ENCODE data around the gene UBR7. TPM values are rescaled to one million over a fixed set of nuclear protein-coding genes. Genes with fewer than 3 reads are reported as not detected.
A peak's percentile ranks its signal among the peaks of the same experiment; 100 is the strongest.

UBR7 gene
- total and polyA plus RNA-seq, 2 experiments from 2014 or later: 24.0 to 28.7 TPM

DNA sequence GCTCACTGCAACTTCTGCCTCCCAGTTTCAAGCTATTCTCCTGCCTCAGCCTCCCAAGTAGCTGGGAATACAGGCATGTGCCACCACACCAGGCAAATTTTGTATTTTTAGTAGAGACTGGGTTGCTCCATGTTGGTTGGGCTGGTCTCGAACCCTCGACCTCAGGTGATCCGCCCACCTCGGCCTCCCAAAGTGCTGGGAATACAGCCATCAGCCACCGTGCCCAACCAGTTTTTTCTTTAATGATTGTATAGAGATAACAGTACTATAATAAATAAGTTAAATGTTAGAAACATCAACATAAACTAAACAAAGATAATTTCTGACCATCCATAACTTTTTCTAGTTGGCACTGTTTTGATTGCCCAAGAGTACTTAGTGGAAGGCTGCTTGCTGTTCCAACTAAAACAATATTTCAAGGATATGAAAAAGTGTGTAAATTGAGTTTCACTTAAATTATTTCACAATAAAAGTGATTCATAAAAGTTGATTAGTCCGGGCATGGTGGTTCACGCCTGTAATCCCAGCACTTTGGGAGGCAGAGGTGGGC lies 5.8 kb upstream of the UBR7 start:
- Histone ChIP-seq H3K9me2 (ENCODE audit: insufficient read depth) (no peaks in the 10 kb centered on the region), H2AFZ (no peak overlapping the region), H4K20me1 (ENCODE audit: insufficient read depth) (no peaks in the 10 kb centered on the region), H3K36me3 (ENCODE audit: low read depth) (no peaks in the 10 kb centered on the region), H3K4me2 (ENCODE audit: unreplicated experiment) (no peak overlapping the region), H3K4me1 (ENCODE audit: insufficient read depth) (peaks cover 12% of the 10 kb centered on the region; the same call in 1 of the 2 replicates), H3K9ac (no peak overlapping the region), H3K9me3 (ENCODE audit: low read depth) (no peaks in the 10 kb centered on the region), H3K79me2 (ENCODE audit: insufficient read depth) (peaks cover 39% of the 10 kb centered on the region), H3K27me3 (replicated peaks; ENCODE audit: insufficient read depth) (no peaks in the 10 kb centered on the region), H3K27ac (no peak overlapping the region), H3F3A (ENCODE audit: insufficient read depth) (0 out of 2 replicates have a peak, but pooled peaks cover 5% of the 10 kb centered on the region), H3K4me3 (no peak overlapping the region)
- in situ Hi-C loops (cut with MboI): no loop called here
- DNase-seq: no peak
- WGBS, 2 experiments (ENCODE audit: low coverage in 1 of 2, low lambda C conversion rate in 2 of 2, missing lambda C conversion rate in 2 of 2): 79 to 83% methylated on average over 7 of the region's 7 CpGs
- TF ChIP-seq EZH2 (IDR thresholded peaks at IDR 0.05; ENCODE audit: insufficient read depth, poor library complexity, severe bottlenecking) (no peak), EZH2phosphoT487 (IDR thresholded peaks at IDR 0.05; ENCODE audit: insufficient read depth, low read depth) (no peak)

DNA sequence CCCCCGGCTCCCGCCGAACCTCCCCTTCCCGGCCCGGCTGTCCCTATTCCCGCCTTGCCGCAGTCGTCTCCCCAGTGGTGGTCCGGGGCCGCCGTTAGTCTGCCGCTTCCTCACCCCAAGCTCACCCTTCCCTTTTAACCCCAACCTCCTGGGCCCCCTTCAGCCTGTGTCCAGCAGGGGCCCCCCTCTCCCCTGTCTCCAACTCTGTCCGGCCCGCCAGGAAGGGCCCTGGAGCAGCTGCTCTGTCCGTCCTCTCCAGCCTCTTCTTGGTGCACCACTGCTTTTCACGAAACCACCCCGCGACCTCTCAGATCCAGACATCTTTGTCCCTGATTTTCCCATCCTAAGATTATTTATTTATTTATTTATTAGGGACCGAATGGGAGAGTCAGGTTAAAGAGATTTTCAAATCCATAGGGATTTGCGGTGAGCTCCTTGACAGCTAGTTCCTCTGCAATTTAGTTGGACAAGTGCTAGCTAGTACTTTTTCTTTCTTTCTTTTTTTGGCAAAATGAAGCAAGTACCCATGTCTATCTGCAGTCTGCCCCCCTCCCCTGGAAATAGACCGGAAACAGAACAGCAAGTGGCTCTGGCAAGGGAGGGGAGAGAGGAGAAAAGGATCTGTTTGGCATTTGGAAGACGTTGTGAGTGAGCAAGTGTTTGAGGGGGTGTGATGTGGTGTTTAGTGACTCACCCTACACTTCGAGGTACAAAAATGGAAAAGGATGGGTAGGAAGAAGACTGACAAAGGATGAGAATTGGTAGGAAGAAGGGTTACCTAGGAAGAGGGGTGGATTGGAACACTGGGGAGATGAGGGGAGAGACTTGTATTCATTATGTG lies 632 bp downstream of the UBR7 start:
- Histone ChIP-seq H3K4me3 (peak overlapping the region; percentile 99), H3K9me2 (ENCODE audit: insufficient read depth) (no peaks in the 10 kb centered on the region), H2AFZ (peak overlapping the region; percentile 83), H3K27me3 (replicated peaks; ENCODE audit: insufficient read depth) (no peaks in the 10 kb centered on the region), H3K36me3 (ENCODE audit: low read depth) (peaks cover 3% of the 10 kb centered on the region; the same call in 1 of the 2 replicates), H3K4me2 (ENCODE audit: unreplicated experiment) (peak overlapping the region; percentile 99), H4K20me1 (ENCODE audit: insufficient read depth) (no peaks in the 10 kb centered on the region), H3K9me3 (ENCODE audit: low read depth) (no peaks in the 10 kb centered on the region), H3K4me1 (ENCODE audit: insufficient read depth) (peaks cover 22% of the 10 kb centered on the region), H3K9ac (peak overlapping the region; percentile 71), H3K79me2 (ENCODE audit: insufficient read depth) (peaks cover 75% of the 10 kb centered on the region), H3K27ac (peak overlapping the region; percentile 22), H3F3A (ENCODE audit: insufficient read depth) (peaks cover 22% of the 10 kb centered on the region)
- peak; percentile 78 for DNase-seq
- 1 to 2% methylated on average over 12 to 23 of the region's 23 CpGs for WGBS, 2 experiments (ENCODE audit: low coverage in 1 of 2, low lambda C conversion rate in 2 of 2, missing lambda C conversion rate in 2 of 2)
- in situ Hi-C loops (cut with MboI): no loop called here
- TF ChIP-seq EZH2 (IDR thresholded peaks at IDR 0.05; ENCODE audit: insufficient read depth, poor library complexity, severe bottlenecking): no peak
- no peak for TF ChIP-seq EZH2phosphoT487 (IDR thresholded peaks at IDR 0.05; ENCODE audit: insufficient read depth, low read depth)

- peaks cover 37% of the 10 kb centered on the region for H3K79me2 ChIP-seq (ENCODE audit: insufficient read depth)
- peaks cover 14% of the 10 kb centered on the region; the same call in 1 of the 2 replicates for H3K36me3 ChIP-seq (ENCODE audit: low read depth)
- H3K4me1 ChIP-seq (ENCODE audit: insufficient read depth): peaks cover 10% of the 10 kb centered on the region
- H3K4me3 ChIP-seq: no peak overlapping the region
- DNase-seq: no peak
- H3K27ac ChIP-seq: no peak overlapping the region
- H3K9me3 ChIP-seq (ENCODE audit: low read depth): no peaks in the 10 kb centered on the region
- no peak overlapping the region for H3K4me2 ChIP-seq (ENCODE audit: unreplicated experiment)
- no peak overlapping the region for H2AFZ ChIP-seq
- H4K20me1 ChIP-seq (ENCODE audit: insufficient read depth): no peaks in the 10 kb centered on the region
- in situ Hi-C loops (cut with MboI): no loop called here
- H3K9me2 ChIP-seq (ENCODE audit: insufficient read depth): no peaks in the 10 kb centered on the region
- TF ChIP-seq EZH2 (IDR thresholded peaks at IDR 0.05; ENCODE audit: insufficient read depth, poor library complexity, severe bottlenecking): no peak
- no peak for TF ChIP-seq EZH2phosphoT487 (IDR thresholded peaks at IDR 0.05; ENCODE audit: insufficient read depth, low read depth)
- peaks cover 17% of the 10 kb centered on the region for H3F3A ChIP-seq (ENCODE audit: insufficient read depth)
- no peaks in the 10 kb centered on the region for H3K27me3 ChIP-seq (replicated peaks; ENCODE audit: insufficient read depth)
- 77 to 84% methylated on average over 3 of the region's 3 CpGs for WGBS, 2 experiments (ENCODE audit: low coverage in 1 of 2, low lambda C conversion rate in 2 of 2, missing lambda C conversion rate in 2 of 2)
- H3K9ac ChIP-seq: no peak overlapping the region
These were observed 5.4 kb downstream of the UBR7 start for GRCh38 chr14:93212432-93212831.

DNA sequence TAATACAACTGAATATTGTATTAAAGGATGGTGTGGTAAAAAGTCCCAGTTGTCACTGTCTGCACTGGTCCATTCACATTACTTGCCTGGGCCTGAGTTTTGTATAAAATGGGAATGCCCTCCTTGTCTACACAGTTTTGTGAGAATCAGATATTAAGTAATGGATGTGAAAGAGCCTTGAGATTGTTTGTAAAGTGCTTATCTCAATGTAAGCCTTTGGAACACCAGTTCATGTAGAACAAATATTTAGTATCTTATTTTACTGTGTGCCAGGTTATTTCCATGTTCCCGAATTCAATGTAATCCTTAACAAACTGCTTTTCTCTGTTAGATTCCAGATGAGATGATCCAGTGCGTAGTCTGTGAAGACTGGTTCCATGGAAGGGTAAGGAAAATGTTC lies 7.5 kb downstream of the UBR7 start:
- no peaks in the 10 kb centered on the region for H3K9me3 ChIP-seq (ENCODE audit: low read depth)
- H3K4me3 ChIP-seq: no peak overlapping the region
- 96 to 99% methylated on average over 2 of the region's 2 CpGs for WGBS, 2 experiments (ENCODE audit: low coverage in 1 of 2, low lambda C conversion rate in 2 of 2, missing lambda C conversion rate in 2 of 2)
- no peaks in the 10 kb centered on the region for H4K20me1 ChIP-seq (ENCODE audit: insufficient read depth)
- no peak for DNase-seq
- H3K9me2 ChIP-seq (ENCODE audit: insufficient read depth): no peaks in the 10 kb centered on the region
- no peak overlapping the region for H2AFZ ChIP-seq
- H3F3A ChIP-seq (ENCODE audit: insufficient read depth): no peaks in the 10 kb centered on the region
- H3K4me1 ChIP-seq (ENCODE audit: insufficient read depth): no peaks in the 10 kb centered on the region
- no peak overlapping the region for H3K27ac ChIP-seq
- TF ChIP-seq EZH2phosphoT487 (IDR thresholded peaks at IDR 0.05; ENCODE audit: insufficient read depth, low read depth) (no peak), EZH2 (IDR thresholded peaks at IDR 0.05; ENCODE audit: insufficient read depth, poor library complexity, severe bottlenecking) (no peak)
- in situ Hi-C loops (cut with MboI): no loop called here
- H3K9ac ChIP-seq: no peak overlapping the region
- peaks cover 19% of the 10 kb centered on the region for H3K79me2 ChIP-seq (ENCODE audit: insufficient read depth)
- H3K4me2 ChIP-seq (ENCODE audit: unreplicated experiment): no peak overlapping the region
- H3K27me3 ChIP-seq (replicated peaks; ENCODE audit: insufficient read depth): no peaks in the 10 kb centered on the region
- H3K36me3 ChIP-seq (ENCODE audit: low read depth): peaks cover 14% of the 10 kb centered on the region; the same call in 1 of the 2 replicates
